ENCODE measurements around the gene OR13F1.

OR13F1 gene, protein sequence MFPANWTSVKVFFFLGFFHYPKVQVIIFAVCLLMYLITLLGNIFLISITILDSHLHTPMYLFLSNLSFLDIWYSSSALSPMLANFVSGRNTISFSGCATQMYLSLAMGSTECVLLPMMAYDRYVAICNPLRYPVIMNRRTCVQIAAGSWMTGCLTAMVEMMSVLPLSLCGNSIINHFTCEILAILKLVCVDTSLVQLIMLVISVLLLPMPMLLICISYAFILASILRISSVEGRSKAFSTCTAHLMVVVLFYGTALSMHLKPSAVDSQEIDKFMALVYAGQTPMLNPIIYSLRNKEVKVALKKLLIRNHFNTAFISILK

GRCh38 chr9:104503963-104504362, at the start of gene OR13F1:
Gene OR13F1 (plus strand): TSS chr9:104504263. CDS start chr9:104504263, 0 bp downstream.
- TF ChIP-seq, protein P1, sequence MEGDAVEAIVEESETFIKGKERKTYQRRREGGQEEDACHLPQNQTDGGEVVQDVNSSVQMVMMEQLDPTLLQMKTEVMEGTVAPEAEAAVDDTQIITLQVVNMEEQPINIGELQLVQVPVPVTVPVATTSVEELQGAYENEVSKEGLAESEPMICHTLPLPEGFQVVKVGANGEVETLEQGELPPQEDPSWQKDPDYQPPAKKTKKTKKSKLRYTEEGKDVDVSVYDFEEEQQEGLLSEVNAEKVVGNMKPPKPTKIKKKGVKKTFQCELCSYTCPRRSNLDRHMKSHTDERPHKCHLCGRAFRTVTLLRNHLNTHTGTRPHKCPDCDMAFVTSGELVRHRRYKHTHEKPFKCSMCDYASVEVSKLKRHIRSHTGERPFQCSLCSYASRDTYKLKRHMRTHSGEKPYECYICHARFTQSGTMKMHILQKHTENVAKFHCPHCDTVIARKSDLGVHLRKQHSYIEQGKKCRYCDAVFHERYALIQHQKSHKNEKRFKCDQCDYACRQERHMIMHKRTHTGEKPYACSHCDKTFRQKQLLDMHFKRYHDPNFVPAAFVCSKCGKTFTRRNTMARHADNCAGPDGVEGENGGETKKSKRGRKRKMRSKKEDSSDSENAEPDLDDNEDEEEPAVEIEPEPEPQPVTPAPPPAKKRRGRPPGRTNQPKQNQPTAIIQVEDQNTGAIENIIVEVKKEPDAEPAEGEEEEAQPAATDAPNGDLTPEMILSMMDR (conservative IDR thresholded peaks at IDR 0.05) = no peak
- no peak within 1 kb of the TSS for H3K27ac ChIP-seq

- TF ChIP-seq, protein P1 (conservative IDR thresholded peaks at IDR 0.05) = no peak
- no peak overlapping the region for H3K27ac ChIP-seq
Observed at GRCh38 chr9:104456831-104457230, 47.2 kb upstream of the OR13F1 start.

DNA sequence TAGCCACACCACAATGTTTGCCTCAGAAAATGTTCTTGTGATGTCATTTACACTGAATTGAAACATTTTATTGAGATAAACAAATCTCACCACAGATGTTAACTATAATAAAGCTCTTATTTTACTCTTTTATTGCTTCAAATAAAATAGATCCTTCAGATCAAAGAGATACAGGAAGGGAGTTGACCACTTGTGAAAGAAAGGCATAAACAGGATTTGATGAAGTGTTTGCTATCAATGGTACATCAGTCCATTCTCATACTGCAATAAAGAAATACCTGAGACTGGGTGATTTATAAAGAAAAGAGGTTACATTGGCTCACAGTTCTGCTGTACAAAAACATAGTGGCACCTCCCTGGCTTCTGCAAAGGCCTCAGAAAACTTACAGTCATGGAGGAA, 40.2 kb upstream of the OR13F1 start:
- H3K27ac ChIP-seq = no peak overlapping the region

DNA sequence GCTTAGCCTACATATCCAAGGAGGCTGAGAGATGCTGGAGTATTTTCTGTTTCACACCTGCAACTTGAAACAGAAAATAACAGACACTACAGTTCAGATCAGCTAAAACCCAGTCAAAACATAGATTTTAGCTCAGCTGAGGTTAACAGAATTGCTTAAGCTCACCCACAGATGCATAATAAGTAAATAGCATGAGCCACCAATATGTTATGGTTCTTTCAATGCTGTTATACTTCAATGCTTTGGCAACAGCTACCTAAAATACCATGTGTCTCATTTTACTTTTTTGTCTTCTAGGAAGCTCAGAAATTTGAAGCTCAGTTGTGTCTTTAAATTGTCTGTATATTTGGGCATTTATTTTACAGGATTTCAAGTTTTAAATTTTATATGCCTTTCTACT, 35.8 kb upstream of the OR13F1 start:
- TF ChIP-seq, protein P1 (conservative IDR thresholded peaks at IDR 0.05) = no peak
- no peak overlapping the region for H3K27ac ChIP-seq

More for the DNA sequence above, 40.2 kb upstream of the OR13F1 start:
- TF ChIP-seq, protein P1 (conservative IDR thresholded peaks at IDR 0.05) = no peak

DNA sequence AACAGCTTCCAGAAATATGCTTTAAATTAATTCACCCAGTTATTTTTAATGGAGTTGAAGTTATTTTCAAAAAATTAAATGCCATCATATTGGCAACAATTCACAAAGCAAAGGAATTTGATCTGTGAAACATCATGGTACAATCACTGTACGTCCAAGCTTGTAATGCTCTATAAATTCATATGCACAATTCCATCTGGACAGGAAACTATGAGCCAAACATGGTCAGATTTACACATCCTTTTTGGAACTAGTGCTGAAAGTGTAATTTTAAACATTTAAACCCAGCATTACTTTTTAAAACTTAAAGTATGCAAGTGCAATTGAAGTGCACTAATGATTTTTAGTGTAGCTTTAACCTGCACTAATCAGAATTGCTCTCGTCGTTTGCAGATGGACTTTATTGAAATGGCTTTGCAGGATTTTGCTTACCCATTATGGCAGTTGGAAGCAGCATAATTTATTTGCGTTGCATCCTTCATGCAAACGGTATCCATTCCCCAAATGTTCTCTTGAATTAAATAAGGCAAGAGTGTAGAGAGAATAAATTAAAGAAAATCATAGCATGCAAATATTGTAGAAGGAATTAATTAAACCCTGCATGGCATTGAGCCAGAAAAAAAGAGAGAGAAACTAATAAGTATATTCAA, 21.0 kb upstream of the OR13F1 start:
- TF ChIP-seq, protein P1 (conservative IDR thresholded peaks at IDR 0.05) = no peak
- H3K27ac ChIP-seq = no peak overlapping the region

GRCh38 chr9:104485014-104485413, 19.0 kb upstream of the OR13F1 start:
- TF ChIP-seq, protein P1 (conservative IDR thresholded peaks at IDR 0.05) = no peak

DNA sequence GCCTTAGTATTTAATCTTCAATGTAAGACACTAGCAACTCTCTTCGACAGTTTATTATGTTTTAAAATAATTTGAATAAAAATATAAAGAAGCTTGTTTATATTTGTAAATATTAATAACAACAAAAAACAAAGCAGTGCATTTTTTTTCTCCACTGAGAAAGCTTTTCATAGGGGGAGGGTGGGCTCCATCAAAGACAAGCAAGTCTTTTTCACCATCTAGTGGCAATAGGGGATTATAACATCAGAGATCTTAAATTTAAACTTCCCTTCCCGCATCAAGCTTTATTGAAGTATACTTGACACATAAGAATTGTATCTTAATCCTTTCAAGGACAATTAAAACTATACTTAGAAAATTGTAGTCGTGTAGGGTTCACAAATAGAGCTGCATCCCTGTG, 9.3 kb upstream of the OR13F1 start:
- H3K27ac ChIP-seq = no peak overlapping the region
- TF ChIP-seq, protein P1 (conservative IDR thresholded peaks at IDR 0.05) = peak; percentile 75

More at GRCh38 chr9:104485014-104485413, 19.0 kb upstream of the OR13F1 start:
- no peak overlapping the region for H3K27ac ChIP-seq
